Measurements from ENCODE around the gene NRBP1. TPM values are rescaled to one million over a fixed set of nuclear protein-coding genes. Genes with fewer than 3 reads are reported as not detected.

The NRBP1 gene
- total and polyA plus RNA-seq, 2 of the 8 experiments (the other 6 are each of a cell fraction or from before 2014, with no cell fraction given), result 115 to 145 TPM

DNA sequence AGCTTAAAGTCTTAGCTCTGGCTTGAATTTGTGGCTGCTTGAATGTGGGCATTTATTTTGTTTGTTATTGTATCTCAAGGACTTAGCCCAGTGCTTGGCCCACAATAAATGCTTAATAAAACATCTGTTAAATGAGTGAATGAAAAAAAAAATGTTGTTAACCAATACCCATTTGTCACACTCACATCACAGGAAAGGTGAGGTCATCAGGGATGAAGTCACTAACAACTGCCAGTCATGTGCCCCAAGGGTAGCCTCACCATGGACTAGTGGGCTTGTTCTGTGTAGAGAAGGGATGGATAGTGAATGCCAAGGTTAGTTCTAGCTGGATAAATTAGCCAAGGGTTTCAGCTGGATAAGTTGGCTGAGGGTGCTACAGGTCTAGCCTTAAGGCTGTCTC is 3.0 kb downstream of the NRBP1 start:
- no peak overlapping the region for H4K8ac ChIP-seq (ENCODE audit: extremely low read depth, insufficient read depth, low read length)
- POLR2A ChIA-PET (ENCODE audit: partially characterized antibody), result interaction anchor here (1.6 to 4.7 kb wide), 3 partner anchors 18 to 75 kb away, joined by 3 to 17 read pairs (median 6); partner anchors contain the start of genes GTF3C2 and ZNF513
- H3K4me1 ChIP-seq (replicated peaks in 1 of 4; ENCODE audit: control insufficient read depth in 3 of 4, insufficient read depth in 4 of 4, low read length in 3 of 4), result no peaks in the 10 kb centered on the region; a peak in 2 of 7 replicates
- H3K4me3 ChIP-seq (ENCODE audit: extremely low read depth in 1 of 4, insufficient read depth in 2 of 4, low read depth in 3 of 4, low read length in 4 of 4), result no peak overlapping the region
- no peak overlapping the region for H3K23ac ChIP-seq (ENCODE audit: insufficient read length)
- no peak overlapping the region for H3K4ac ChIP-seq (replicated peaks; ENCODE audit: insufficient read length, low read depth, low read length)
- no peak overlapping the region for H3K4me2 ChIP-seq (ENCODE audit: insufficient read depth in 1 of 2, low read depth in 2 of 2, low read length in 2 of 2)
- H2BK15ac ChIP-seq (ENCODE audit: low read length), result no peak overlapping the region
- H3K56ac ChIP-seq (replicated peaks; ENCODE audit: insufficient read length, low read depth, low read length), result no peak overlapping the region
- CTCF ChIA-PET (ENCODE audit: partially characterized antibody), result interaction anchor here (0.9 to 5.0 kb wide), 6 partner anchors 10 to 252 kb away, joined by 3 to 24 read pairs (median 4); no protein-coding TSS in a partner anchor
- no peak overlapping the region for H2BK120ac ChIP-seq (replicated peaks; ENCODE audit: low read depth, low read length)
- no peaks in the 10 kb centered on the region for H3K9me3 ChIP-seq (ENCODE audit: insufficient read depth in 2 of 2, low read depth in 1 of 2, low read length in 1 of 2)
- H3K27me3 ChIP-seq (replicated peaks in 1 of 4; ENCODE audit: control insufficient read depth in 3 of 4, extremely low read depth in 1 of 4, insufficient read depth in 3 of 4, low read length in 3 of 4), result no peaks in the 10 kb centered on the region
- no peak overlapping the region for H2BK5ac ChIP-seq (ENCODE audit: low read depth, low read length)
- TF ChIP-seq ZNF274 (IDR thresholded peaks at IDR 0.05; ENCODE audit: borderline replicate concordance, extremely low read depth, low read length), result no peak
- TF ChIP-seq RBBP5 (IDR thresholded peaks at IDR 0.05; ENCODE audit: borderline replicate concordance, low read depth, low read length), result no peak
- no peak for TF ChIP-seq SIX5 (IDR thresholded peaks at IDR 0.05; ENCODE audit: low read depth, low read length)
- TF ChIP-seq TAF1 (IDR thresholded peaks at IDR 0.05; ENCODE audit: low read depth, low read length), result no peak
- no peak for TF ChIP-seq SIRT6 (IDR thresholded peaks at IDR 0.05; ENCODE audit: low read length)
- no peak for TF ChIP-seq NANOG (IDR thresholded peaks at IDR 0.05; ENCODE audit: insufficient read depth, low read depth, low read length, poor library complexity, severe bottlenecking)
- TF ChIP-seq, protein P1, sequence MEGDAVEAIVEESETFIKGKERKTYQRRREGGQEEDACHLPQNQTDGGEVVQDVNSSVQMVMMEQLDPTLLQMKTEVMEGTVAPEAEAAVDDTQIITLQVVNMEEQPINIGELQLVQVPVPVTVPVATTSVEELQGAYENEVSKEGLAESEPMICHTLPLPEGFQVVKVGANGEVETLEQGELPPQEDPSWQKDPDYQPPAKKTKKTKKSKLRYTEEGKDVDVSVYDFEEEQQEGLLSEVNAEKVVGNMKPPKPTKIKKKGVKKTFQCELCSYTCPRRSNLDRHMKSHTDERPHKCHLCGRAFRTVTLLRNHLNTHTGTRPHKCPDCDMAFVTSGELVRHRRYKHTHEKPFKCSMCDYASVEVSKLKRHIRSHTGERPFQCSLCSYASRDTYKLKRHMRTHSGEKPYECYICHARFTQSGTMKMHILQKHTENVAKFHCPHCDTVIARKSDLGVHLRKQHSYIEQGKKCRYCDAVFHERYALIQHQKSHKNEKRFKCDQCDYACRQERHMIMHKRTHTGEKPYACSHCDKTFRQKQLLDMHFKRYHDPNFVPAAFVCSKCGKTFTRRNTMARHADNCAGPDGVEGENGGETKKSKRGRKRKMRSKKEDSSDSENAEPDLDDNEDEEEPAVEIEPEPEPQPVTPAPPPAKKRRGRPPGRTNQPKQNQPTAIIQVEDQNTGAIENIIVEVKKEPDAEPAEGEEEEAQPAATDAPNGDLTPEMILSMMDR (IDR thresholded peaks at IDR 0.05; ENCODE audit: control extremely low read depth in 1 of 3, insufficient read depth in 1 of 3, low read depth in 1 of 3, low read length in 3 of 3), result no peak
- TF ChIP-seq SP4 (IDR thresholded peaks at IDR 0.05; ENCODE audit: low read length), result no peak
- no peak for TF ChIP-seq KDM1A (IDR thresholded peaks at IDR 0.05; ENCODE audit: borderline replicate concordance, low read length)
- H3K27ac ChIP-seq (ENCODE audit: low read depth, low read length), result no peak overlapping the region
- no peak overlapping the region for H3K9ac ChIP-seq (replicated peaks in 1 of 4; ENCODE audit: extremely low read depth in 1 of 4, low read depth in 3 of 4, low read length in 3 of 4)
- H4K5ac ChIP-seq (ENCODE audit: insufficient read length, low read depth, low read length), result no peak overlapping the region
- no peak overlapping the region for H3K14ac ChIP-seq (ENCODE audit: insufficient read length)
- peaks cover 3 to 33% of the 10 kb centered on the region in 2 experiments; a peak in 3 of 4 replicates for H3K79me2 ChIP-seq (ENCODE audit: control insufficient read depth in 1 of 2, insufficient read depth in 2 of 2, low read length in 2 of 2)
- H3K18ac ChIP-seq (ENCODE audit: extremely low read depth, low read length), result no peak overlapping the region
- no peak overlapping the region for H2AFZ ChIP-seq (ENCODE audit: low read length)
- FAIRE-seq, result no peak
- H3K23me2 ChIP-seq (ENCODE audit: low read depth, low read length), result peaks cover 8% of the 10 kb centered on the region; the same call in 1 of the 2 replicates
- H4K91ac ChIP-seq (replicated peaks; ENCODE audit: insufficient read length, low read length), result no peak overlapping the region
- H2BK20ac ChIP-seq (ENCODE audit: low read length), result no peak overlapping the region
- peaks cover 3% of the 10 kb centered on the region; the same call in 1 of the 2 replicates for H3K79me1 ChIP-seq (ENCODE audit: low read depth, low read length)
- H4K20me1 ChIP-seq (replicated peaks in 1 of 2; ENCODE audit: control insufficient read depth in 1 of 2, insufficient read depth in 2 of 2, low read length in 2 of 2), result peaks cover 5 to 18% of the 10 kb centered on the region in 2 experiments
- DNase-seq (ENCODE audit: low read depth in 1 of 2, low spot score in 2 of 2), result no peak
- no peak overlapping the region for H2BK12ac ChIP-seq (ENCODE audit: low read depth, low read length)
- peaks cover 14 to 31% (median 29%) of the 10 kb centered on the region in 4 experiments for H3K36me3 ChIP-seq (ENCODE audit: control insufficient read depth in 2 of 4, insufficient read depth in 4 of 4, low read length in 3 of 4)
- H2AK5ac ChIP-seq (ENCODE audit: low read depth, low read length), result no peak overlapping the region

All from H1 (cell line).